ENCODE results near the gene MEGF10.

MEGF10 gene

DNA sequence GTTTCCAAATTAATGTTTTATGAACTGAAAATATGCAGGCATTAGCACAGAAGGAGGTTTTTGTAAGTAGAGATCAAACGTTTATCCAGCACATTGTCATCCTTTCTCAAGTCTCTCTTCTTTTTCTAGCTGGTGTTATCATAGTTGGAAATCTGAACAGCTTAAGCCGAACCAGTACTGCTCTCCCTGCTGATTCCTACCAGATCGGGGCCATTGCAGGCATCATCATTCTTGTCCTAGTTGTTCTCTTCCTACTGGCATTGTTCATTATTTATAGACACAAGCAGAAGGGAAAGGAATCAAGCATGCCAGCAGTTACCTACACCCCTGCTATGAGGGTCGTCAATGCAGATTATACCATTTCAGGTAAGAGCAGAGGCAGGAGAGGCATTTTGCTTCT lies 154.7 kb downstream of the MEGF10 start:
- no peak for DNase-seq

DNA sequence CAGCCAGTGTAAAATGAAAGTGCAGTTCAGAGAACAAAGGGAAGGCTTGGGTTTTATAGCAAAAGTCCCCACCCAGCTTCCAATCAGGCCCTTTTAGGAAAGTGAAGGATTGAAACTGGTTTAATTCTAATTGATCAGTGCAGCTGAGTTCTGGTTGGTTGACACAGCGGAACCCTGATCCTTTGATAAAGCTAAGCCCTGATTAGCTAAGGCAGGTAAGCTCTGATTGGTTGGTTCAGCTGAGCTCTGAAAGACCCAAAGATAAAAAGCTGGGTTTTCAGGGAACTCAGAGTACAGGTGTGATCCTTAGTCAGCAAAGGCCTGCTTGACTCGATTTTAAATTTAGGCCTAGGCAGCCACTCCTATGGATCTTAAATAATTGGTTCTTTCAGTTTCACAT lies 156.0 kb downstream of the MEGF10 start:
- DNase-seq, result no peak

DNA sequence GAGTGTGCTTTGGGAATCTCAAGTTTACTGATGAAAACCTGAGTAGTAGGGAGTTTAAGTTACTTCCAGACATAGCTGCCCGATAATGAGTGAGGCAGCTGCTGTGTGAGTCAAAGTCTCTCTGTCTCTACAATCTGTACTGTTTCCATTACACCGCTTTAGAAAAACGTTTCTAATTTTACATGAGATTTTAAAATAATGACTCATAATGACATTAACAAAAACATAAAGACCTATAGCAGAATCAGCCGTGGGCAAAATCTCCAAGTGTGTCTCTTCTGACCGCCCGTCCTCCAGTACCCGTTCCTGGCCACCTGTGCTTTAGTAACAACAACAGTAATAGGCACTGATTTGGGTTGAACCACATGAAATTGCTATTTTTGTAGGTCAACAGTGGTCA lies 157.2 kb downstream of the MEGF10 start:
- no peak for DNase-seq

GRCh38 chr5:127450046-127450445 lies 159.4 kb downstream of the MEGF10 start:
- no peak for DNase-seq

- DNase-seq, result no peak
Measured at GRCh38 chr5:127451096-127451495, 160.5 kb downstream of the MEGF10 start.

DNA sequence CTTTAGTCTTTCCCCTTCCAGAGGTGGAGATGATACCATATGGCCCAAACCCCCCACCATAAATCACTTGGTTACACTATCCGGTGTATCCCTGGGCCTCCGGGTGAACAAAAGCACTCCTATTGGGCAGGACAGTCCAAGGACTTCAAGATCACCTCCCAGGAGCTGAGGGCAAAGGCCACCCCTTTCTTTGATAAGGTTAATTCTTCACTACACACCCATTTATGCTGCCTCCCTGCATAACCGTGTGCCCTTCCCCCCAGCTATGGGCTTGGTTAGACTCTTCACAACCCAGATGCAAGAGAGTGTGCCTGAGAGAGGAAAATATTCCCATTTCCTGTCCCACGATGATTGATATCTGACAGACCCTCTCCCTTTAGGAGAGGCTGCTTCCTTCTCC lies 162.0 kb downstream of the MEGF10 start:
- no peak for DNase-seq

- DNase-seq, result no peak
Measured at GRCh38 chr5:127471211-127471610, 180.6 kb downstream of the MEGF10 start.

- DNase-seq, result no peak
Measured at GRCh38 chr5:127472700-127473099, 182.1 kb downstream of the MEGF10 start.

DNA sequence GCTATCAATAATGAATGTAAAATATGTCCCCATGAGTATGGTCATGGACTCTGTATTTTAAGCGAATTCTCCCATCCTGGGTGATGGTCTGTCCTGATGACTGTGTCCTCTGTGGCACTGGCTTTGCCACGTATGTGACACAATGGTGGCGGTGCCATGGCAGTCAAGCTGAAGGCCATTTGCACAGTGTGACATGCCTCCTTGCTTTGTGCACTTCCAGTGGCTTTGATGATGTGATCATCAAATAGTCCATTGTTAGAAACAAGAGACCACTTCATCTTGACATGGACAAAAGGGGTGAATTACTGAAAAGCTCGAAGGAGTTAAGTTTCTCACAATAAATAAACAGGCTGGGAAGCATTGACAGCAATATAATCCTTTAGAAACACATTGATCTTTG lies 195.9 kb downstream of the MEGF10 start:
- DNase-seq, result no peak

DNA sequence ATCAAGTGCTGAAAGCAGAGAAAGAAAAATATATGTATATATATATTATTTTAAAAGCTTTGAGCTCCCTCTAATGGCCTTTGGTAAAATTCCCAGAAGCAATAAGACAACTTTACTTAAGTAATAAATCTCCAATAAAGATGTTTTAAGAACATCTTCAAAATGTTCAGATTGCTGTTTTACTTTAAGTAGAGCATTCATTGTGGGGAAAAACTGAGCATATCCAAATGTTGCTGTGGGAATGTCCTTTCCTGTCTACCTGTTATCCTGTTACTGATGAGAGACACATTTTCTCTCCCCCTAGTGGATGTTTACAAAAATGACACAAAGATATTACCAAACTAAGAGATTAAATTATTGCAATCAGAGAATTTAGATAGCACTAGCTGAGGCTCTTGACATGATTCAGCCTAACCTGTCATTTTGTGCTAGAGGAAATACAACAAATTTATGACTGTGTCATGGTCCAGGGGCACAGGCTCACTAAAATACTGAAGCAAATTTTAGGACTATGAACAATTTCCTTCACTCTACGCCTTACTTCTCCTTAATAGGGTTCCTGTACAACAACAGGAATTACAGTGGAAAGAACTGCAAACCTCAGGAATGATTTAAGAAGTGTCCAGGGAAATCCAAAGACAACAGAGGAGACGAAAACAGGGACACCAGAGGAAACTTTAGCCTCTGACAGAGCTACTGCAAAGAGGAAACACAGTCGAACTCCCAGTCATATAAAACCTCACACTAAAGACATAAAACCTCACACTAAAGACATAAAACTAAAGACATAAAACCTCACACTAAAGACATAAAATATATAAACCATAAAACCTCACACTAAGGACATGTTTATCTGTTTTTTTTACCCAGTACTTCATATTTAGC lies 202.5 kb downstream of the MEGF10 start:
- peak in 1 of 5 donors; percentile 19 for DNase-seq

- DNase-seq, result no peak
Measured at GRCh38 chr5:127498548-127498947, 208.0 kb downstream of the MEGF10 start.

- DNase-seq, result no peak
Measured at GRCh38 chr5:127505905-127506304, 215.3 kb downstream of the MEGF10 start.

DNA sequence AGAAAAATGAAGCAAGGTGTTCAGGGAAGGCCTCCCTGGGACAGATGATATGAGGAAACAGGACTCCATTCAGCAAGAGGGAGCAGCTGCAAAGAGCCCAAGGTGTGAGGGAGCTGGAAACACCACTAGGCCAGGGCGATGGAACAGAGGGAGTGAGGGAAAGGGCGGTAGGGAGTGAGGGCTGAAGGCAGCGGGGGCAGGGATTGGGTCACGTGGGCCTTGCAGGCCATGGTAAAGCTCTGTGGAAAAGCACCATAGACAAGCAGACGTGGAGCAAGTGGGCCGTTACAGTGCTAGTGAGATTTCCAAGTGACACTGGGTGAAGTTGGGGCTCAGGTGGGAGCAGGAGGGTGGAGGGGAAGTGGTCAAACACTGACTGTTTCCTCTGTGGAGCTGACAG lies 216.0 kb downstream of the MEGF10 start:
- DNase-seq, result no peak

DNA sequence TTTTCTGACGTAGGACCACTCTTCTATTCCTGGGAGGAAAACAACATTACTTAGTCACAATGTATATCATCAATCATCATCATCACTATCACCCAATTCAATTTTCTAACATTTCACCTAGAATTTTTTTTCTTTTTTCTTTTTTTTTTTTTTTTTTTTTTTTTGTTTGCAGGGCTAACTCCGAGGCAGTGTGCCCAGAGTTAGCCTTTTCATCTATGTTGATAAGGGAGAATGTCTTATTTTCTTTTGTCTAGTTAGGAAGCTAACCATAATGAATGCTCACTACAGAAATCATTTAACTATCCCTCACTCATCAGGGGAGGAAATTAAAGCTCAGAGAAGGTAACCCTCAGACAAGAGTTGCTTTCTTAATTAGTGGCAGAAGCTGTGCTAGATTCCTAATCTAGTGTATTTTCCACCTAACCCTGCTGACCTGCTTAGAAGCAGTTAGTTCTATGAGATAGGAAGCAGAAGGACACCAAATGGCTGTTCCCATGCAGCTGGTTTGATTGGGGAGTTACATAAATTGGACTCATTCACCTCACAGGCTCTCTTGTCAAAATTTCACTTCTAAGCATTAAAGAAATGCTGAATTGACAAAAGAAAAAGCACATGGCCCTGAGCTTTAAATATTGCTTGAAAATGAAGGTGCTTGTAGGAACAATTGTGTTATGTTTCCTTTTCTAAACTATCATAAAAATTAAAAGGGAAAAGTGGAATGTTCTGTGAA lies 218.2 kb downstream of the MEGF10 start:
- no peak for DNase-seq
